ENCODE data around the gene PGM5.

GRCh38 chr9:68541568-68541967, 185.2 kb downstream of the PGM5 start:
- no peak for TF ChIP-seq POLR2A (IDR thresholded peaks at IDR 0.05; ENCODE audit: low read depth, low read length)
- no peak for TF ChIP-seq POLR2AphosphoS5 (IDR thresholded peaks at IDR 0.05; ENCODE audit: low read depth, low read length)
